Neural crest cell (in vitro differentiated cells): ENCODE results near the gene FDXR. TPM values are rescaled to one million over a fixed set of nuclear protein-coding genes. Genes with fewer than 3 reads are reported as not detected.
A peak's percentile ranks its signal among the peaks of the same experiment; 100 is the strongest.

Experiments used
- DNase-seq: peaks from one replicate; pipeline ENCODE4 v3.0.0; 2021; ENCODE audit warnings: low read depth, mixed read lengths, low spot score
- H3K27ac Mint-ChIP-seq: one replicate; pipeline ENCODE4 v1.8.0; 2021; ENCODE audit warnings: mild to moderate bottlenecking, mixed read lengths; ENCODE audit not compliant: unreplicated experiment
- H3K27me3 Mint-ChIP-seq: 2 replicates; pipeline ENCODE4 v1.8.0; 2021; ENCODE audit warnings: low read depth, mild to moderate bottlenecking, mixed read lengths
- H3K36me3 Mint-ChIP-seq: 2 replicates; pipeline ENCODE4 v1.8.0; 2021; ENCODE audit warnings: low read depth, mild to moderate bottlenecking, mixed read lengths
- H3K4me1 Mint-ChIP-seq: 2 replicates; pipeline ENCODE4 v1.8.0; 2021; ENCODE audit warnings: mixed read lengths
- H3K4me3 Mint-ChIP-seq: one replicate; pipeline ENCODE4 v1.8.0; 2021; ENCODE audit warnings: mild to moderate bottlenecking, mixed read lengths
- H3K9me3 Mint-ChIP-seq: 2 replicates; pipeline ENCODE4 v1.8.0; 2021; ENCODE audit warnings: mixed read lengths
- CTCF ChIP-seq: fragments of 200-600 bp; sonication (generic); conservative IDR thresholded peaks from 2 replicates; pipeline ENCODE4 v1.5.0; 2021; ENCODE audit warnings: antibody characterized with exemption, mild to moderate bottlenecking
- total RNA-seq: library from RNA; stranded (reverse); gene quantifications from 2 replicates; pipeline ENCODE4 v1.2.1, GENCODE V29; 2021

FDXR gene
- total RNA-seq, 1 donor from 2014 or later = 14.8 TPM

- no peak overlapping the region for H3K27ac Mint-ChIP-seq
- DNase-seq = peak; percentile 86
- H3K4me3 Mint-ChIP-seq = peak overlapping the region; percentile 56
- H3K36me3 Mint-ChIP-seq = no peaks in the 10 kb centered on the region
- H3K27me3 Mint-ChIP-seq = peaks cover 62% of the 10 kb centered on the region
- TF ChIP-seq CTCF = peak; percentile 77
- no peaks in the 10 kb centered on the region for H3K9me3 Mint-ChIP-seq
- H3K4me1 Mint-ChIP-seq = peaks cover 11% of the 10 kb centered on the region
Measured at GRCh38 chr17:74862108-74862901, 10.5 kb downstream of the FDXR start.

- H3K9me3 Mint-ChIP-seq = no peaks in the 10 kb centered on the region
- peak overlapping the region; percentile 56 for H3K4me3 Mint-ChIP-seq
- no peaks in the 10 kb centered on the region for H3K36me3 Mint-ChIP-seq
- peaks cover 11% of the 10 kb centered on the region for H3K4me1 Mint-ChIP-seq
- no peak for TF ChIP-seq CTCF
- no peak overlapping the region for H3K27ac Mint-ChIP-seq
- no peak for DNase-seq
- peaks cover 68% of the 10 kb centered on the region for H3K27me3 Mint-ChIP-seq
Measured at GRCh38 chr17:74861662-74862107, 11.1 kb downstream of the FDXR start.

GRCh38 chr17:74860872-74861661 is 11.7 kb downstream of the FDXR start:
- no peak for TF ChIP-seq CTCF
- H3K9me3 Mint-ChIP-seq = no peaks in the 10 kb centered on the region
- no peak overlapping the region for H3K4me3 Mint-ChIP-seq
- peaks cover 75% of the 10 kb centered on the region for H3K27me3 Mint-ChIP-seq
- H3K36me3 Mint-ChIP-seq = no peaks in the 10 kb centered on the region
- H3K27ac Mint-ChIP-seq = no peak overlapping the region
- H3K4me1 Mint-ChIP-seq = peaks cover 11% of the 10 kb centered on the region
- no peak for DNase-seq

GRCh38 chr17:74860229-74860871 is 12.4 kb downstream of the FDXR start:
- no peak overlapping the region for H3K4me3 Mint-ChIP-seq
- peaks cover 82% of the 10 kb centered on the region for H3K27me3 Mint-ChIP-seq
- no peak overlapping the region for H3K27ac Mint-ChIP-seq
- peaks cover 11% of the 10 kb centered on the region for H3K4me1 Mint-ChIP-seq
- DNase-seq = no peak
- H3K9me3 Mint-ChIP-seq = no peaks in the 10 kb centered on the region
- H3K36me3 Mint-ChIP-seq = no peaks in the 10 kb centered on the region
- no peak for TF ChIP-seq CTCF

GRCh38 chr17:74859459-74860228 is 13.2 kb downstream of the FDXR start, which contains the start of gene GRIN2C:
TSS of gene GRIN2C (minus strand) at chr17:74859885. CDS start at chr17:74855092, 4,793 bp downstream.
- H3K4me1 Mint-ChIP-seq = peaks cover 7% of the 10 kb centered on the region
- no peaks in the 10 kb centered on the region for H3K36me3 Mint-ChIP-seq
- H3K9me3 Mint-ChIP-seq = no peaks in the 10 kb centered on the region
- no peak within 1 kb of the TSS for H3K4me3 Mint-ChIP-seq
- peak; percentile 65 for TF ChIP-seq CTCF
- DNase-seq = peak; percentile 29
- H3K27ac Mint-ChIP-seq = no peak within 1 kb of the TSS
- peaks cover 86% of the 10 kb centered on the region for H3K27me3 Mint-ChIP-seq
